CD4-positive, alpha-beta T cell treated with Interleukin-15 for 1 hour (primary cell): ENCODE measurements around the gene S100A14.
"Not testable (repeated sequence)": the region's sequence is repeated elsewhere in the genome, so short reads cannot be mapped to it uniquely, and the experiment has no call there.

ENCODE experiments used
- DNase-seq: peaks from one replicate; pipeline ENCODE4 v3.0.0-alpha.2; 2020

Gene S100A14

GRCh38 chr1:153583976-153584375 is 32.1 kb downstream of the S100A14 start:
- no peak for DNase-seq

- not testable (repeated sequence) for DNase-seq
Observed at GRCh38 chr1:153583514-153583913, 32.6 kb downstream of the S100A14 start.

GRCh38 chr1:153582836-153583235 is 33.3 kb downstream of the S100A14 start:
- not testable (repeated sequence) for DNase-seq

GRCh38 chr1:153578936-153579335 is 37.2 kb downstream of the S100A14 start:
- no peak for DNase-seq

- no peak for DNase-seq
Observed at GRCh38 chr1:153578490-153578889, 37.6 kb downstream of the S100A14 start.

- DNase-seq: no peak
Observed at GRCh38 chr1:153577624-153578051, 38.5 kb downstream of the S100A14 start.

- DNase-seq: no peak
Observed at GRCh38 chr1:153577138-153577537, 39.0 kb downstream of the S100A14 start.

GRCh38 chr1:153575497-153575896 is 40.6 kb downstream of the S100A14 start:
- not testable (repeated sequence) for DNase-seq

- not testable (repeated sequence) for DNase-seq
Observed at GRCh38 chr1:153575081-153575491, 41.0 kb downstream of the S100A14 start.

- DNase-seq: no peak
Observed at GRCh38 chr1:153573351-153573750, 42.8 kb downstream of the S100A14 start.

GRCh38 chr1:153572569-153573015 is 43.5 kb downstream of the S100A14 start:
- peak; percentile 66 for DNase-seq

- DNase-seq: no peak
Observed at GRCh38 chr1:153571706-153572105, 44.4 kb downstream of the S100A14 start.

- no peak for DNase-seq
Observed at GRCh38 chr1:153570874-153571273, 45.3 kb downstream of the S100A14 start.

- no peak for DNase-seq
Observed at GRCh38 chr1:153569465-153569864, 46.7 kb downstream of the S100A14 start.

- peak; percentile 76 for DNase-seq
Observed at GRCh38 chr1:153568367-153569099, 47.6 kb downstream of the S100A14 start.

GRCh38 chr1:153567621-153568366 is 48.3 kb downstream of the S100A14 start:
- DNase-seq: no peak

GRCh38 chr1:153566414-153567371 is 49.4 kb downstream of the S100A14 start:
- peak; percentile 91 for DNase-seq

- DNase-seq: peak; percentile 77
Observed at GRCh38 chr1:153565529-153566374, 50.4 kb downstream of the S100A14 start, which contains the start of gene S100A2. Gene S100A2 (minus strand): TSS chr1:153565844. CDS start chr1:153563877, 1,967 bp downstream.
